Panc1 (cell line): ENCODE results near the gene PHF1. TPM values are rescaled to one million over a fixed set of nuclear protein-coding genes. Genes with fewer than 3 reads are reported as not detected.
"Not testable (repeated sequence)": the region's sequence is repeated elsewhere in the genome, so short reads cannot be mapped to it uniquely, and the experiment has no call there.

Experiments used
- ATAC-seq: fragments of 200-7000 bp; cut with Tn5 transposase; 2 replicates; pipeline ENCODE4 v1.9.1; 2020; ENCODE audit warnings: mild to moderate bottlenecking, moderate library complexity
- BruUV-seq: library from RNA; stranded (reverse); fragments of 400-500 nt; replicated peaks from 2 replicates; lab custom pipeline; 2021; lab: Mats Ljungman, UMichigan
- CTCF ChIA-PET: fragments of 300-600 bp; sonication (Branson Sonifier 250); formaldehyde crosslinking; loops from one replicate; lab custom pipeline; 2022; ENCODE audit warnings: antibody characterized with exemption; lab: Charles Lee
- POLR2A ChIA-PET: fragments of 300-600 bp; sonication (Branson Sonifier 250); formaldehyde crosslinking; loops from one replicate; lab custom pipeline; 2022; ENCODE audit warnings: antibody characterized with exemption; lab: Charles Lee
- DNase-seq: peaks from one replicate; pipeline ENCODE4 v3.0.0-alpha.2; 2010; ENCODE audit warnings: low read depth, low spot score
- H3K27ac ChIP-seq: 2 replicates; pipeline ENCODE4 v1.5.1; 2011; ENCODE audit warnings: mild to moderate bottlenecking, low read length, inconsistent platforms
- H3K27me3 ChIP-seq: fragments of 200-500 bp; sonication (Bioruptor generic); 2 replicates; pipeline ENCODE4 v1.6.0; 2014; ENCODE audit warnings: low read length, inconsistent platforms; ENCODE audit not compliant: control insufficient read depth, insufficient read depth
- H3K36me3 ChIP-seq: fragments of 200-500 bp; sonication (Bioruptor generic); 2 replicates; pipeline ENCODE4 v1.5.1; 2014; ENCODE audit warnings: inconsistent platforms, mild to moderate bottlenecking, low read length, moderate library complexity; ENCODE audit not compliant: control insufficient read depth, insufficient read depth
- H3K4me1 ChIP-seq: 2 replicates; pipeline ENCODE4 v1.5.1; 2011; ENCODE audit warnings: inconsistent platforms, mild to moderate bottlenecking, low read length, moderate library complexity; ENCODE audit not compliant: control insufficient read depth, insufficient read depth
- H3K4me3 ChIP-seq, 2 experiments: 2 replicates each; pipeline ENCODE4 v1.5.1; 2011 to 2012; ENCODE audit warnings: low read depth in 2 of 2, low read length in 2 of 2, mild to moderate bottlenecking in 2 of 2, inconsistent platforms in 1 of 2, moderate library complexity in 1 of 2
- H3K9me3 ChIP-seq: fragments of 200-500 bp; sonication (Bioruptor generic); 2 replicates; pipeline ENCODE4 v1.5.1; 2014; ENCODE audit warnings: low read depth, mild to moderate bottlenecking, inconsistent platforms, low read length, moderate library complexity; ENCODE audit not compliant: control insufficient read depth, insufficient read depth
- POLR2AphosphoS5 ChIP-seq: IDR thresholded peaks from 2 replicates; pipeline ENCODE4 v1.6.1; 2012; ENCODE audit warnings: mild to moderate bottlenecking, low read depth, low read length, moderate library complexity
- REST ChIP-seq, 2 experiments: IDR thresholded peaks; 2 replicates each; pipeline ENCODE4 v1.6.1; 2011 to 2012; ENCODE audit warnings: low read depth in 2 of 2, control low read depth in 1 of 2, low read length in 1 of 2, mild to moderate bottlenecking in 1 of 2, moderate library complexity in 1 of 2; ENCODE audit not compliant: insufficient read depth in 1 of 2
- SIN3A ChIP-seq: IDR thresholded peaks from 2 replicates; pipeline ENCODE4 v1.6.1; 2012; ENCODE audit warnings: low read depth, mild to moderate bottlenecking, low read length, moderate library complexity, borderline replicate concordance; ENCODE audit not compliant: insufficient read depth
- TCF7L2 ChIP-seq: IDR thresholded peaks from 2 replicates; pipeline ENCODE4 v1.6.1; 2011; ENCODE audit warnings: mild to moderate bottlenecking, low read depth, low read length, inconsistent platforms
- in situ Hi-C: cut with HindIII; loops from 2 replicates; pipeline ENCODE4 v1.10.0; 2016; ENCODE audit warnings: low sequenced_read_pairs, low pct_unique_long_range_greater_than_20kb
- intact Hi-C: fragments of 100-400 bp; cut with micrococcal nuclease; formaldehyde crosslinking; loops from one replicate; pipeline ENCODE4 v1.10.0; 2022; ENCODE audit not compliant: unreplicated experiment
- total RNA-seq: library from RNA; stranded (reverse); gene quantifications from one replicate; pipeline ENCODE4 v1.2.1, GENCODE V29; 2021; ENCODE audit not compliant: unreplicated experiment
- TF ChIP-seq, protein P1 (sequence below): fragments of 450-650 bp; IDR thresholded peaks from 2 replicates; pipeline ENCODE4 v1.5.1; 2017; ENCODE audit warnings: mild to moderate bottlenecking

Gene PHF1
- total RNA-seq, 1 experiment from 2014 or later = 51.6 TPM

DNA sequence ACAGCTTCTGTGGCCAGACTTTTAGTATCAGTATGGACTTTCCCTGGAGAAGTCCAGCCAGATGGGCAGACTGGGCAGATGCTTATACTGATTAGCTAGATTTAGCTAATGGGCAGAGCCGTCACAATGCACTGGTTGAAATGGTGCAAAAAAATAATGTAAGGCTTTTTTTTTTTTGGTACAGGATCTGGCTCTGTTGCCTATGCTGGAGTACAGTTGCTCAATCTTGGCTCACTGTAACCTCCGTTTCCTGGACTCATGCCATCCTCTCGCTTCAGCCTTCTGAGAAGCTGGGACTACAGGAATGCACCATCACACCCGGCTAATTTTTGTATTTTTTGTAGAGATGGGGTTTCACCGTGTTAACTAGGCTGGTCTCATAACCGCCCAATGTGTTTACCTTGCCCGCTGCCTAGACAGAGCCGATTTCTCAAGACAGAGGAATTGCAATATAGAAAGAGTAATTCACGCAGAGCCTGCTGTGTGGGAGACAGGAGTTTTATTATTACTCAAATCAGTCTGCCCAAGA is 35.6 kb upstream of the PHF1 start:
- Histone ChIP-seq H3K9me3 (no peaks in the 10 kb centered on the region), H3K27me3 (no peaks in the 10 kb centered on the region), H3K4me1 (no peaks in the 10 kb centered on the region), H3K36me3 (no peaks in the 10 kb centered on the region), H3K27ac (no peak overlapping the region), H3K4me3 (no peak overlapping the region)
- ChIA-PET POLR2A (interaction anchor here (0.7 kb wide), 1 partner anchor 18 kb away, joined by 4 read pairs; no protein-coding TSS in a partner anchor), CTCF (interaction anchor here (0.6 to 0.7 kb wide), 3 partner anchors 63 to 361 kb away, joined by 3 to 4 read pairs (median 3); no protein-coding TSS in a partner anchor)
- no TSS peak for BruUV-seq
- DNase-seq = no peak
- intact Hi-C loops = no loop called here
- ATAC-seq = no peak; the same call in 1 of the 2 replicates
- TF ChIP-seq TCF7L2 (no peak), REST (IDR thresholded peaks at IDR 0.05; ENCODE audit: insufficient read depth in 1 of 2, low read depth in 2 of 2, low read length in 1 of 2) (no peak), POLR2AphosphoS5 (no peak), SIN3A (no peak)
- TF ChIP-seq, protein P1, sequence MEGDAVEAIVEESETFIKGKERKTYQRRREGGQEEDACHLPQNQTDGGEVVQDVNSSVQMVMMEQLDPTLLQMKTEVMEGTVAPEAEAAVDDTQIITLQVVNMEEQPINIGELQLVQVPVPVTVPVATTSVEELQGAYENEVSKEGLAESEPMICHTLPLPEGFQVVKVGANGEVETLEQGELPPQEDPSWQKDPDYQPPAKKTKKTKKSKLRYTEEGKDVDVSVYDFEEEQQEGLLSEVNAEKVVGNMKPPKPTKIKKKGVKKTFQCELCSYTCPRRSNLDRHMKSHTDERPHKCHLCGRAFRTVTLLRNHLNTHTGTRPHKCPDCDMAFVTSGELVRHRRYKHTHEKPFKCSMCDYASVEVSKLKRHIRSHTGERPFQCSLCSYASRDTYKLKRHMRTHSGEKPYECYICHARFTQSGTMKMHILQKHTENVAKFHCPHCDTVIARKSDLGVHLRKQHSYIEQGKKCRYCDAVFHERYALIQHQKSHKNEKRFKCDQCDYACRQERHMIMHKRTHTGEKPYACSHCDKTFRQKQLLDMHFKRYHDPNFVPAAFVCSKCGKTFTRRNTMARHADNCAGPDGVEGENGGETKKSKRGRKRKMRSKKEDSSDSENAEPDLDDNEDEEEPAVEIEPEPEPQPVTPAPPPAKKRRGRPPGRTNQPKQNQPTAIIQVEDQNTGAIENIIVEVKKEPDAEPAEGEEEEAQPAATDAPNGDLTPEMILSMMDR = no peak
- in situ Hi-C loops = no loop called here

GRCh38 chr6:33377171-33377570 is 33.6 kb upstream of the PHF1 start:
- Histone ChIP-seq H3K4me3 (no peak overlapping the region), H3K27me3 (no peaks in the 10 kb centered on the region), H3K27ac (no peak overlapping the region), H3K36me3 (no peaks in the 10 kb centered on the region), H3K4me1 (no peaks in the 10 kb centered on the region), H3K9me3 (no peaks in the 10 kb centered on the region)
- BruUV-seq = no TSS peak
- CTCF ChIA-PET = no interaction called here
- no peak for ATAC-seq
- POLR2A ChIA-PET = no interaction called here
- in situ Hi-C loops = no loop called here
- TF ChIP-seq POLR2AphosphoS5 = no peak
- TF ChIP-seq, protein P1 = no peak
- no peak for DNase-seq
- intact Hi-C loops = no loop called here

GRCh38 chr6:33379184-33379583 is 31.6 kb upstream of the PHF1 start:
- H3K4me1 ChIP-seq, BruUV-seq, H3K36me3 ChIP-seq, H3K9me3 ChIP-seq, DNase-seq, intact Hi-C loops, POLR2A ChIA-PET, H3K27ac ChIP-seq, H3K4me3 ChIP-seq, in situ Hi-C loops, H3K27me3 ChIP-seq, ATAC-seq: not testable (repeated sequence)
- CTCF ChIA-PET = interaction anchor here (0.7 kb wide), 2 partner anchors 205 to 1054 kb away, joined by 3 to 6 read pairs; no protein-coding TSS in a partner anchor
